ENCODE data around the gene SPACA7. TPM values are rescaled to one million over a fixed set of nuclear protein-coding genes. Genes with fewer than 3 reads are reported as not detected.
"Not testable (repeated sequence)": the region's sequence is repeated elsewhere in the genome, so short reads cannot be mapped to it uniquely, and the experiment has no call there.

SPACA7 gene
- total RNA-seq, 2 experiments from 2014 or later = not detected

DNA sequence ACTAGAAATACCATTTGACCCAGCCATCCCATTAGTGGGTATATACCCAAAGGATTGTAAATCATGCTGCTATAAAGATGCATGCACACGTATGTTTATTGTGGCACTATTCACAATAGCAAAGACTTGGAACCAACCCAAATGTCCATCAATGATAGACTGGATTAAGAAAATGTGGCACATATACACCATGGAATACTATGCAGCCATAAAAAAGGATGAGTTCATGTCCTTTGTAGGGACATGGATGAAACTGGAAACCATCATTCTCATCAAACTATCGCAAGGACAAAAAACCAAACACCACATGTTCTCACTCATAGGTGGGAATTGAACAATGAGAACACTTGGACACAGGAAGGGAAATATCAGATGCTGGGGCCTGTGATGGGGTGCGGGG is 33.7 kb downstream of the SPACA7 start:
- DNase-seq; POLR2A ChIA-PET; H3K4me3 Mint-ChIP-seq; H3K27ac Mint-ChIP-seq; H3K36me3 Mint-ChIP-seq; H3K4me1 Mint-ChIP-seq; ATAC-seq (ENCODE audit: low read depth); H3K27me3 Mint-ChIP-seq; H3K9me3 Mint-ChIP-seq: not testable (repeated sequence)

DNA sequence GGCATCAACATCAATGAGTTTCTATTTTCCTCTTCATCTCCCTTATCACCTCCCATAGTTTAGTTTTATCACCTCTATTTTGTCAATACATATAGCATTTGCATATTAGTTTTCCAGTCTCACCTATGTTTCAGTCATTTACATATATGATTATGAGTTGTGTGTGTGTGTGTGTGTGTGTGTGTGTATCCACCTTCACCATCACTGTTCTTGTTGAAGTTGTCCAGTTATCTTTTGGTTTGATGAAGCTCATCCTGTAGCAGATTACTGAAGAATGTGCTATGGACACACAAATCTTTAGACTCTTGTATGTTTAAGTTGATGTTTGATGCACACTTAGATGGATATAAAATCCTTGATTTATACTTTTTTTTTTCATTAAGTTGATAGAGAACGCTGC is 40.5 kb downstream of the SPACA7 start:
- POLR2A ChIA-PET = no interaction called here
- DNase-seq = no peak
- peaks cover 21% of the 10 kb centered on the region for H3K9me3 Mint-ChIP-seq
- no peak overlapping the region for H3K4me3 Mint-ChIP-seq
- H3K36me3 Mint-ChIP-seq = peaks cover 2% of the 10 kb centered on the region
- no peaks in the 10 kb centered on the region for H3K4me1 Mint-ChIP-seq
- no peak for ATAC-seq (ENCODE audit: low read depth)
- H3K27ac Mint-ChIP-seq = no peak overlapping the region
- H3K27me3 Mint-ChIP-seq = no peaks in the 10 kb centered on the region

DNA sequence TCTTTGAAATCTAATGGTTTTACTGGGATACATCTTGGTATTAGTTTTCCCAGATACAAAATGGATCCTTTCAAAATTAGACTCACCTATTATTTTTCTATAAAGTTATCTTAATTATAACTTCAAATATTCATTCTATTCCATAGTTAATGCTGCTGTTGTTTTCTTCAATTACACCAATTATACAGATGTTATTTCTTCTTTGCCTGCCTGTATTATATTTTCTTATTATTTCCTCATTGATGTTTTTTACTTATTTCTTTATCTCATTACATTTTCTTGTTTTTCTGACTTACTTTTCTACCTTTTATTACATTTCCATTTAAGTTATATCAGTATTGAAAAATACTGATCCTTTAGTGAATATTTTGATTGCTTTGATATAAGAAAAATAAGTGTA is 40.9 kb downstream of the SPACA7 start:
- ATAC-seq (ENCODE audit: low read depth) (no peak), DNase-seq (no peak)
- peaks cover 2% of the 10 kb centered on the region for H3K36me3 Mint-ChIP-seq
- no peaks in the 10 kb centered on the region for H3K4me1 Mint-ChIP-seq
- no peaks in the 10 kb centered on the region for H3K27me3 Mint-ChIP-seq
- H3K4me3 Mint-ChIP-seq = no peak overlapping the region
- H3K9me3 Mint-ChIP-seq = peaks cover 23% of the 10 kb centered on the region
- no peak overlapping the region for H3K27ac Mint-ChIP-seq
- POLR2A ChIA-PET = no interaction called here

DNA sequence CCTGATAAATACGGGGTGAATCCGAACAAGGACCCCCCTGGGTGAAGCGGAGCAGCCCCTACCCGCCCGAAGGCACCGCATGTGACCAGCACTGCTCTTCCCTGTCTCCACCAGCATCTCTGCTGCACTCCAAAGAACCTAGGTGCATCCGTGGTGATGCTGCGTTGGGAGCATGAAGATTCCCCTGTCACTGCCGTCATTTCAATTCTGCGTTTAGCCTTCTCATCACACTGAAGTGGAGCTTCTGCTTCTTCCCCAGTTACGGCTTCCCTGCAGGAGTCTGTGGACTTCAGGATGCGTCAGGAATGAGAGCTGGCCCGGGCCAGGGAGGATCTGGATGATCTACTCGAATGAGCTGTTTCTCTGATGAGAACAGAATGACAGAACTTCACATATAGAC is 47.9 kb downstream of the SPACA7 start:
- H3K27ac Mint-ChIP-seq = no peak overlapping the region
- H3K9me3 Mint-ChIP-seq = peaks cover 23% of the 10 kb centered on the region
- H3K4me1 Mint-ChIP-seq = no peaks in the 10 kb centered on the region
- ATAC-seq (ENCODE audit: low read depth) = no peak
- POLR2A ChIA-PET = no interaction called here
- H3K27me3 Mint-ChIP-seq = no peaks in the 10 kb centered on the region
- no peak for DNase-seq
- H3K36me3 Mint-ChIP-seq = no peaks in the 10 kb centered on the region
- H3K4me3 Mint-ChIP-seq = no peak overlapping the region

DNA sequence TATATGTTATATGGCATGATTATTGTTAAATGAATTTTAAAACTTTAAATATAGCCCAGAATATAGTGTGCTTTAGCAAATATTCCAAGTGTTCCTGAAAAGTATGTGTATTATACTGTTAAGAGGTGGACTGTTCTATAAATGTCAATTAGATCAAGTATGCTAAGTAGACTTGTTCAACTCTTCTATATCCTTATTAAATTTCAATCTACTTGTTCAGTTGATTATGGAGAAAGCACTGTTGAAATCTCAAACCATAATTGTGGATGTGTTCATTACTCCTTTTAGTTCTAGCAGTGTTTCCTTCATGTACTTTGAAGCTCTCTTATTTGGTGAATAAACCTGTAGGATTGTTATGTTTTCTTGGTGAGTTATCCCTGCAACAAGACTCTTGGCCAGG is 52.5 kb downstream of the SPACA7 start:
- H3K27ac Mint-ChIP-seq = no peak overlapping the region
- POLR2A ChIA-PET = no interaction called here
- H3K9me3 Mint-ChIP-seq = peaks cover 7% of the 10 kb centered on the region
- H3K36me3 Mint-ChIP-seq = no peaks in the 10 kb centered on the region
- ATAC-seq (ENCODE audit: low read depth) (no peak), DNase-seq (no peak)
- H3K27me3 Mint-ChIP-seq = peaks cover 2% of the 10 kb centered on the region
- H3K4me3 Mint-ChIP-seq = no peak overlapping the region
- no peaks in the 10 kb centered on the region for H3K4me1 Mint-ChIP-seq

DNA sequence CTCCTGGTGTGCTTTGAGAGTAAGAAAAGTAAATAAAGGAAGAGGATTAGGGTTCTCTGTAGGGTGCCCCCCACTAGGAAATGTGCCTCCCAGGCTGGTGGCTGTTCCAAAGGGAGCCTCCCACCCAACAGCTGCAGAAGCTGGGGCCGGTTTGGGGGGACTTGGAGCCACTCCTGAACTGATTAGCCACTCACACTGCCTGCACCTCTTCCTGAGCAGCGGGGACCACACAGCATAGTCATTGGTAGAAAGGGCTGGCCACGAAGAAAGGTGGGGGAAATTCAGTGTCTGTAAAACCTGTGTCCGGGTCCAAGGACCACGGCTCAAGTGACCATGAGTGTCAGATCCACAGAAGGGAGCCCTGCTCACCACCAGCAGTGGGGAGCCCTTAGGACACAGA is 55.6 kb downstream of the SPACA7 start:
- no peaks in the 10 kb centered on the region for H3K4me1 Mint-ChIP-seq
- POLR2A ChIA-PET = no interaction called here
- peaks cover 6% of the 10 kb centered on the region for H3K9me3 Mint-ChIP-seq

DNA sequence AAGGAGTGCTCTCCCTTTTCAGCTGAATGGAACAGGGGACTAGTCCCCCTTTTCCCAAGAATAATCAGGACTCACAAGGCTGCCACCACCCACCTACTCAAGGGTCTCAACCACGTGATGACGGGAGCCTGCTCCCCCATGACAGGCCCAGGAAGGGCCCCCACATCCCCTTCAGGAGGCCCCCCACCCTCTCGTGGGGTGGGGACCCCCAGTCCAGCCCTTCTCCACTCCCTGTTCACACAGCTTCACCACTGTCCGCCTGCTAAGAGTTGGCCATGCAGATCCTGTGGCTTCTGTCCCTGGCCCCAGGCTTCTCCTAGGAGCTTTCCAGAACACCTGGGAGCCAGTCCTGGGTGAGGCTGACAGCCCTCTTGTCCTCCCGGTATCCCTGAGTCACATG is 56.6 kb downstream of the SPACA7 start:
- DNase-seq; H3K27ac Mint-ChIP-seq; H3K9me3 Mint-ChIP-seq; ATAC-seq (ENCODE audit: low read depth); H3K27me3 Mint-ChIP-seq; POLR2A ChIA-PET; H3K4me1 Mint-ChIP-seq; H3K4me3 Mint-ChIP-seq; H3K36me3 Mint-ChIP-seq: not testable (repeated sequence)

More for the DNA sequence above, 55.6 kb downstream of the SPACA7 start:
- H3K4me3 Mint-ChIP-seq = no peak overlapping the region
- ATAC-seq (ENCODE audit: low read depth) (no peak), DNase-seq (no peak)
- H3K36me3 Mint-ChIP-seq = no peaks in the 10 kb centered on the region
- H3K27ac Mint-ChIP-seq = no peak overlapping the region
- H3K27me3 Mint-ChIP-seq = peaks cover 2% of the 10 kb centered on the region

DNA sequence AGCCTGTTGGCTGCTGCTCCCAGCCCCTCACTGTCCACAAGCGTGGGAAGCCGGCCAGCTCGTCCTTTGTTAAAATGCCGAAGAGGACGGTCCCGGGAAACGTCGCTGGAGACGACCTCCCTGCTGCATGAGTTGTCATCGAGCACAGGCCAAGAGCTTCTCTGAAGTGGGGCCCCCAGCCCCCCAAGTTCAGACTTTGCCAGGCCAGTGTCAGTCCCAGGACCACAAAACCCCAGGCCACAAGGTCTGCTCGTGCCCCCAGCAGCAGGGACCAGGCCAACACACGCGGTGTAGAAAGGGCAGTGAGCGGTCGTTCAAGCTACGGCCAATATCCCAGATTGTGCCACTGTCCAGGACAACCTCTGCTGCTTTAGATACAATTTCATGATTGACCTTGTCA is 57.4 kb downstream of the SPACA7 start:
- H3K27me3 Mint-ChIP-seq; POLR2A ChIA-PET; H3K27ac Mint-ChIP-seq; ATAC-seq (ENCODE audit: low read depth); H3K36me3 Mint-ChIP-seq; H3K4me1 Mint-ChIP-seq; H3K4me3 Mint-ChIP-seq; H3K9me3 Mint-ChIP-seq; DNase-seq: not testable (repeated sequence)

DNA sequence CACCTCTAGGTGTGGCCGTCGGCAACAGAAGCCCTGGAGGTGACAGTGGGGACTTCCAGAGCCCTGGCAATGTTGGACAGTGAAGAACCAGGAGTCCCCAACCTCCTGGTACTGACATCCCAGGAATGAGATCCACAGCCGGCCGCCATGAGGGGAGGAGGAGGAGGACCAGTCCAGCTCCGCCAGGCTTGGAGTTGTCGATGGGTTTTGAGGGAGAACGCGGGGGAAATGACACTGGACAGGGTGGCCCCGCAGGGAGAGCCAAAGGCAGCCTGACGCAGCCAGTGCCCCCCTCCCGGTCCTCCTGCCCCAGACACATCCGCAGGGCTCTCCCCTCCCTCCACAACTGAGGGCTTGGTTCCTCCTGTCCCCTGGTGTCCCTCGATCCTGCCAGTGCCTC is 57.9 kb downstream of the SPACA7 start:
- no peak for DNase-seq
- peaks cover 6% of the 10 kb centered on the region for H3K27me3 Mint-ChIP-seq
- H3K9me3 Mint-ChIP-seq = peaks cover 5% of the 10 kb centered on the region
- no peak overlapping the region for H3K27ac Mint-ChIP-seq
- H3K4me1 Mint-ChIP-seq = no peaks in the 10 kb centered on the region
- H3K4me3 Mint-ChIP-seq = no peak overlapping the region
- ATAC-seq (ENCODE audit: low read depth) = no peak
- no peaks in the 10 kb centered on the region for H3K36me3 Mint-ChIP-seq
- POLR2A ChIA-PET = no interaction called here

DNA sequence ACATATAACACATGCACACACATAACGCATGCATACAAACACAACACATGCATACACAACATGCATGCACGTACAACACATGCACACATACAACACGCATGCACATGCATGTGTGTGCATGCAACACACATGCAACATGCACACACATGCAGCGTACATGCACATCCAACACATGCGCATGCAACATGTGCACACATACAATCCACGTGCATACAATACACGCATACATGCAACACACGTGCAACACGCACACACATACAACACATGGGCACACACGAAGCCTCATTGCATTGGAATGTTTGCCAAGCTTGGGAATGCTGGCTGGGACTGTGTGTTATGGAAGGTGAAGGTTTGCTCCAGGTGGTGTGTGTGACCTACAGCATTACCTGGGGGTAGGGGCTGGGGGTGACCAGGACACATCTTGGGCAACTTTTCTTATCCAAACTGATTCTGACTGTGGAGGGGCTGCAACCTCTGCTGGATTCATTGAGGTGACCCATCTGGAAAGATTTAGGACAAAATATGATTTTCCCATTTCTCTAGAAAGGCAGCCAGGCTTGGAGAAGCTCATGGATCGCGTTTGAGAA is 58.9 kb downstream of the SPACA7 start:
- no peak for ATAC-seq (ENCODE audit: low read depth)
- POLR2A ChIA-PET = no interaction called here
- Mint-ChIP-seq H3K27ac (no peak overlapping the region), H3K4me1 (no peaks in the 10 kb centered on the region), H3K27me3 (peaks cover 6% of the 10 kb centered on the region), H3K9me3 (peaks cover 5% of the 10 kb centered on the region), H3K36me3 (no peaks in the 10 kb centered on the region), H3K4me3 (no peak overlapping the region)
- no peak for DNase-seq

DNA sequence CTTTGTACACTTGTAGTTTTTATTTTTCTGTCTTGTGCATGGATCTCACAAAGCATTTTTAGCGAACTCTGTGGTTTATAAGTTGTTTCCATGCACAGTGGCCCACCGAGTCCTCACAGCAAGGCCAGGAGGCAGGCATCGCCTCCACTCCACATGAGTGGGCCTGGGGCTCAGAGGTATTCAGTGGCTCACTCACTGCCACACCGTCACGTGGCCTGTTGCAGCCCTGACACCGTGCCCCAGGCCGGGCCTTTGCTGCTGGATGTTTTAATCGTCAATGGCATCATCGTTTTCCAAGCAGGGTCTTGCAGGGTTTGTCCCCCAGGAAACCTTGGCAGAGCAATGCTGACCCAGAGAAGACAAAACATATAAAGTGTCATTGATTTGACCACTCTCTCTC is 59.8 kb downstream of the SPACA7 start:
- H3K4me1 Mint-ChIP-seq = no peaks in the 10 kb centered on the region
- peaks cover 5% of the 10 kb centered on the region for H3K9me3 Mint-ChIP-seq
- H3K27ac Mint-ChIP-seq = no peak overlapping the region
- no peaks in the 10 kb centered on the region for H3K36me3 Mint-ChIP-seq
- H3K4me3 Mint-ChIP-seq = no peak overlapping the region
- peaks cover 6% of the 10 kb centered on the region for H3K27me3 Mint-ChIP-seq
- ATAC-seq (ENCODE audit: low read depth) (no peak), DNase-seq (no peak)
- POLR2A ChIA-PET = no interaction called here

DNA sequence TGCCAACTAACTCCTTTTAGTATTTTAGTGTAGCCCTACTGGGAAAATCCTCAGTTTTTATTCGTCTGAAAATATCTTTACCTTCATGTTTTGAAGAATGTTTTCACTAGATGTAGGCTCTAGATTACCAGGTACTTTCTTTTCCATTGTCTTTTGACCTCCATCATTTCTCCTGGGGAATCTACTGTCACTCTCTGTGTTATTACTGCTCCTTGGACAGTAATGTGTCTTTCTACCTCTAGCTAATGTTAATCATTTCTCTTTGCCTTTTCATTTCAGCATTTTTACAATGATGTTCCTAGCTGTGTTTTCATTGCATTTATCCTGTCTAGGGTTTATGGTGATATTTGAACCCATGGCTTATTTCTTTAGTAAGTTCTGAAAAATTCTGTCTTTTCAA is 61.9 kb downstream of the SPACA7 start:
- Mint-ChIP-seq H3K27me3 (peaks cover 7% of the 10 kb centered on the region), H3K9me3 (peaks cover 5% of the 10 kb centered on the region), H3K27ac (no peak overlapping the region), H3K36me3 (no peaks in the 10 kb centered on the region), H3K4me3 (no peak overlapping the region), H3K4me1 (no peaks in the 10 kb centered on the region)
- no peak for DNase-seq
- no peak for ATAC-seq (ENCODE audit: low read depth)
- POLR2A ChIA-PET = no interaction called here

DNA sequence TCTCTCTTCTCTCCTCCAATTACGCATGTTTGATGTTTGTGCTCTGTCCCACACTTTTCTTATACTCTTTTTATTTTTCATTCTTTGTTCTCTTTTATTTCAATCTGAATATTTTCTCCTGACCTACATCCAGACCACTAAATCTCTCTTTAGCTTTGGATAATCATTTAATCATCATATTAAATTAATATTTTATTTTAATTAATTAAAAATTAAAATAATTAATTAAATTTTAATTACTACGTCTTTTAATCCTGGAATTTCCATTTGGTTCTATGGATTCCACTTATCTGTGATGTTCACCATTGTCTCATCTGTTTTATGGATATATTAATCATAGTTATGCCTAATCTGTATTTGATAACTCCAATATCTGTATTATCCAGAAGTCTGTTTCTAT is 62.4 kb downstream of the SPACA7 start:
- Mint-ChIP-seq H3K36me3 (no peaks in the 10 kb centered on the region), H3K4me1 (peaks cover 2% of the 10 kb centered on the region), H3K9me3 (peaks cover 5% of the 10 kb centered on the region), H3K27me3 (peaks cover 11% of the 10 kb centered on the region), H3K4me3 (no peak overlapping the region), H3K27ac (no peak overlapping the region)
- DNase-seq (no peak), ATAC-seq (ENCODE audit: low read depth) (no peak)
- POLR2A ChIA-PET = no interaction called here

DNA sequence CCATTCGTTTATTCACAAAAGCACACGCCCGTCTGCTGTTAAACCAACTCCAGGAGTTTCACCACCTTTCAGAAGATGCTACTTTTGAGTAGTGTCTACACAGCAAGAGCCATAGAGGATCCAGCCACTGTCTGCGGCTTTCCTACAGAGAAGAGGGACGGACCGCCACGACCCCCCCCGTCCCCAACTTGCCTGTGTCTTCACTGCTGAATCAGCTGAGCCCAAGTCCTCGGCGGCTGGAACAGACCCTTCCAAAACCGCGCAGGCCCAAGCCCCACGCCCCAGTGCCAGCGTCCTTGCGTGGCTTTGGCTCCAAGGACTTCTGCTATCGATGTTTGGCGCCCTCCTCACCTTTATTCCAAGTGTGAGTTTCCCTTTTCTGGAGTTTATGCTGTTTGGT is 65.1 kb downstream of the SPACA7 start:
- ATAC-seq (ENCODE audit: low read depth) = no peak
- Mint-ChIP-seq H3K27ac (no peak overlapping the region), H3K4me3 (no peak overlapping the region), H3K27me3 (peaks cover 16% of the 10 kb centered on the region), H3K9me3 (peaks cover 4% of the 10 kb centered on the region), H3K4me1 (peaks cover 2% of the 10 kb centered on the region), H3K36me3 (no peaks in the 10 kb centered on the region)
- DNase-seq = no peak
- POLR2A ChIA-PET = no interaction called here

DNA sequence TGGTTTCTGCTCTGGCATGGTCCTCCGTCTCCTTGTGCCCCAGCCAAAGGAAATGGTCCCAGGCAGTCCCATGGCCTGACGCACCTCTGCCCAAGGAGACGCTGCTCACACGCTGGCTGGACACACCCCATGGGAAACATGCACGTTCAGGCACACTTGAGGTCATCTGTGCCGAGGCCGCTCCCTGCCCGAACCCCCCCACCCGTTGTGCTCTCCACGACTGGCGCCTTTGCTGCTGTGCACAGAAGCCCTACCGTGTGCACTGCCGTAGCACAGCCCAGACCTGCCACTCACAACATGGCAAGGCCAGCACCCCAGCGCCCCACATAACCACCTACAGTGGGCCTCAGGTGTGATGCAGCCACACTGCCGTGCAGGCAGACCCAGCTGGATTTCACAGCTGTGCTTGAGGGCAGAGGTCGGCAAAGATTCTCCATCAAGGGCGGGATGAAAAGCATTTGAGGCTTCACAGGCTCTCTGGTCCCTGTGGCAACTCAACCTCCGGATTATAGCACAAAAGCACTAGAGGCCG is 65.7 kb downstream of the SPACA7 start:
- no peak overlapping the region for H3K4me3 Mint-ChIP-seq
- ATAC-seq (ENCODE audit: low read depth) = no peak
- POLR2A ChIA-PET = no interaction called here

More for the DNA sequence above, 65.7 kb downstream of the SPACA7 start:
- peaks cover 2% of the 10 kb centered on the region for H3K4me1 Mint-ChIP-seq
- DNase-seq = no peak
- no peak overlapping the region for H3K27ac Mint-ChIP-seq
- H3K9me3 Mint-ChIP-seq = peaks cover 4% of the 10 kb centered on the region
- H3K27me3 Mint-ChIP-seq = peaks cover 16% of the 10 kb centered on the region
- H3K36me3 Mint-ChIP-seq = no peaks in the 10 kb centered on the region

Measured in activated naive CD8-positive, alpha-beta T cell treated with anti-CD3 and anti-CD28 coated beads, Interleukin-2, amount 10 ng/mL, durations not matched to agents 7 days and 5 days (primary cell).